ENCODE results near the gene REEP2. TPM values are rescaled to one million over a fixed set of nuclear protein-coding genes. Genes with fewer than 3 reads are reported as not detected.
A peak's percentile ranks its signal among the peaks of the same experiment; 100 is the strongest.
"Not testable (repeated sequence)": the region's sequence is repeated elsewhere in the genome, so short reads cannot be mapped to it uniquely, and the experiment has no call there.

Gene REEP2
- total and polyA plus RNA-seq, 2 experiments from 2014 or later = 5.0 to 8.6 TPM

- Histone ChIP-seq H3K4me1 (ENCODE audit: insufficient read depth) (peaks cover 21% of the 10 kb centered on the region), H3K79me2 (ENCODE audit: insufficient read depth) (peaks cover 37% of the 10 kb centered on the region), H3K4me3 (0 out of 2 replicates have a peak overlapping the region, but pooled peaks have one; percentile 85), H3K9me2 (ENCODE audit: insufficient read depth) (no peaks in the 10 kb centered on the region), H3K9ac (no peak overlapping the region), H3K27ac (peak overlapping the region; percentile 9), H4K20me1 (ENCODE audit: insufficient read depth) (peaks cover 20% of the 10 kb centered on the region), H3K9me3 (ENCODE audit: low read depth) (no peaks in the 10 kb centered on the region), H3F3A (ENCODE audit: insufficient read depth) (peaks cover 51% of the 10 kb centered on the region), H3K4me2 (ENCODE audit: unreplicated experiment) (no peak overlapping the region), H3K36me3 (ENCODE audit: low read depth) (peaks cover 22% of the 10 kb centered on the region; the same call in 1 of the 2 replicates), H3K27me3 (replicated peaks; ENCODE audit: insufficient read depth) (no peaks in the 10 kb centered on the region), H2AFZ (no peak overlapping the region)
- in situ Hi-C loops (cut with MboI) = no loop called here
- no peak for TF ChIP-seq EZH2 (IDR thresholded peaks at IDR 0.05; ENCODE audit: insufficient read depth, poor library complexity, severe bottlenecking)
- no peak for TF ChIP-seq EZH2phosphoT487 (IDR thresholded peaks at IDR 0.05; ENCODE audit: insufficient read depth, low read depth)
- WGBS, 2 experiments (ENCODE audit: low coverage in 1 of 2, low lambda C conversion rate in 2 of 2, missing lambda C conversion rate in 2 of 2) = 15 to 23% methylated on average over 8 of the region's 8 CpGs
- DNase-seq = peak; percentile 59
Observed at GRCh38 chr5:138469540-138470321, 30.9 kb downstream of the REEP2 start.

- peaks cover 37% of the 10 kb centered on the region for H3K79me2 ChIP-seq (ENCODE audit: insufficient read depth)
- H3K9ac ChIP-seq = no peak overlapping the region
- no peak overlapping the region for H2AFZ ChIP-seq
- in situ Hi-C loops (cut with MboI) = no loop called here
- peak; percentile 43 for DNase-seq
- no peaks in the 10 kb centered on the region for H3K9me3 ChIP-seq (ENCODE audit: low read depth)
- TF ChIP-seq EZH2phosphoT487 (IDR thresholded peaks at IDR 0.05; ENCODE audit: insufficient read depth, low read depth) (no peak), EZH2 (IDR thresholded peaks at IDR 0.05; ENCODE audit: insufficient read depth, poor library complexity, severe bottlenecking) (no peak)
- 59% methylated on average over 3 of the region's 3 CpGs for whole genome bisulfite sequencing, 2 experiments (ENCODE audit: low coverage in 1 of 2, low lambda C conversion rate in 2 of 2, missing lambda C conversion rate in 2 of 2)
- H3K9me2 ChIP-seq (ENCODE audit: insufficient read depth) = no peaks in the 10 kb centered on the region
- peaks cover 22% of the 10 kb centered on the region; the same call in 1 of the 2 replicates for H3K36me3 ChIP-seq (ENCODE audit: low read depth)
- H3K4me2 ChIP-seq (ENCODE audit: unreplicated experiment) = no peak overlapping the region
- H3K27me3 ChIP-seq (replicated peaks; ENCODE audit: insufficient read depth) = no peaks in the 10 kb centered on the region
- H3K4me3 ChIP-seq = no peak overlapping the region
- peak overlapping the region; percentile 9 for H3K27ac ChIP-seq
- peaks cover 21% of the 10 kb centered on the region for H3K4me1 ChIP-seq (ENCODE audit: insufficient read depth)
- H4K20me1 ChIP-seq (ENCODE audit: insufficient read depth) = peaks cover 20% of the 10 kb centered on the region
- peaks cover 51% of the 10 kb centered on the region for H3F3A ChIP-seq (ENCODE audit: insufficient read depth)
Observed at GRCh38 chr5:138470322-138471051, 31.6 kb downstream of the REEP2 start.

DNA sequence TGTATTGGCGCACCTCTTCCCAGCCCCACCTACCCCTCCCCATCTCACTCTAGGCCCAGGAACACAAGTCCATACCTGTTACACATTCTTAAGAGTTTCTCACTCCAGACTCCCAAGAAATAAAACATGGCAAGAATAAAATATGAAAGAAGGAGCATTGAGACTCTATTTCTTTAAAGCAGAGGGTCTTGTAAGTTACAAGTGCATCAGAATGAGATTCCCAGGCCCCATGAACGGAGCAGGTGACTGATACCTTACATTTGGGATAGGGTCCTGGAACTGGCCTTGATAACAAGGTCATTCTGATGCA is 32.1 kb downstream of the REEP2 start:
- peaks cover 22% of the 10 kb centered on the region; the same call in 1 of the 2 replicates for H3K36me3 ChIP-seq (ENCODE audit: low read depth)
- no peak overlapping the region for H2AFZ ChIP-seq
- H3K9me2 ChIP-seq (ENCODE audit: insufficient read depth) = no peaks in the 10 kb centered on the region
- H3K4me3 ChIP-seq = no peak overlapping the region
- H3K9ac ChIP-seq = no peak overlapping the region
- no peak overlapping the region for H3K27ac ChIP-seq
- H3K9me3 ChIP-seq (ENCODE audit: low read depth) = no peaks in the 10 kb centered on the region
- peaks cover 32% of the 10 kb centered on the region for H3K79me2 ChIP-seq (ENCODE audit: insufficient read depth)
- H3F3A ChIP-seq (ENCODE audit: insufficient read depth) = peaks cover 51% of the 10 kb centered on the region
- peaks cover 19% of the 10 kb centered on the region for H4K20me1 ChIP-seq (ENCODE audit: insufficient read depth)
- TF ChIP-seq EZH2phosphoT487 (IDR thresholded peaks at IDR 0.05; ENCODE audit: insufficient read depth, low read depth) (no peak), EZH2 (IDR thresholded peaks at IDR 0.05; ENCODE audit: insufficient read depth, poor library complexity, severe bottlenecking) (no peak)
- no peak overlapping the region for H3K4me2 ChIP-seq (ENCODE audit: unreplicated experiment)
- 68 to 83% methylated on average over 2 of the region's 2 CpGs for WGBS, 2 experiments (ENCODE audit: low coverage in 1 of 2, low lambda C conversion rate in 2 of 2, missing lambda C conversion rate in 2 of 2)
- H3K27me3 ChIP-seq (replicated peaks; ENCODE audit: insufficient read depth) = no peaks in the 10 kb centered on the region
- in situ Hi-C loops (cut with MboI) = no loop called here
- H3K4me1 ChIP-seq (ENCODE audit: insufficient read depth) = peaks cover 21% of the 10 kb centered on the region
- DNase-seq = no peak

GRCh38 chr5:138472353-138472752 is 33.5 kb downstream of the REEP2 start:
- no peak overlapping the region for H3K9ac ChIP-seq
- no peak overlapping the region for H3K4me2 ChIP-seq (ENCODE audit: unreplicated experiment)
- peaks cover 14% of the 10 kb centered on the region for H4K20me1 ChIP-seq (ENCODE audit: insufficient read depth)
- no peaks in the 10 kb centered on the region for H3K9me2 ChIP-seq (ENCODE audit: insufficient read depth)
- WGBS, 2 experiments (ENCODE audit: low coverage in 1 of 2, low lambda C conversion rate in 2 of 2, missing lambda C conversion rate in 2 of 2) = 26 to 27% methylated on average over 6 of the region's 6 CpGs
- TF ChIP-seq EZH2phosphoT487 (IDR thresholded peaks at IDR 0.05; ENCODE audit: insufficient read depth, low read depth) (no peak), EZH2 (IDR thresholded peaks at IDR 0.05; ENCODE audit: insufficient read depth, poor library complexity, severe bottlenecking) (no peak)
- H3K4me1 ChIP-seq (ENCODE audit: insufficient read depth) = peaks cover 19% of the 10 kb centered on the region
- H3K79me2 ChIP-seq (ENCODE audit: insufficient read depth) = peaks cover 18% of the 10 kb centered on the region
- no peak overlapping the region for H3K4me3 ChIP-seq
- H3K27ac ChIP-seq = no peak overlapping the region
- DNase-seq = no peak
- no peaks in the 10 kb centered on the region for H3K9me3 ChIP-seq (ENCODE audit: low read depth)
- H3K36me3 ChIP-seq (ENCODE audit: low read depth) = peaks cover 15% of the 10 kb centered on the region; the same call in 1 of the 2 replicates
- in situ Hi-C loops (cut with MboI) = no loop called here
- H2AFZ ChIP-seq = no peak overlapping the region
- peaks cover 40% of the 10 kb centered on the region for H3F3A ChIP-seq (ENCODE audit: insufficient read depth)
- H3K27me3 ChIP-seq (replicated peaks; ENCODE audit: insufficient read depth) = no peaks in the 10 kb centered on the region

DNA sequence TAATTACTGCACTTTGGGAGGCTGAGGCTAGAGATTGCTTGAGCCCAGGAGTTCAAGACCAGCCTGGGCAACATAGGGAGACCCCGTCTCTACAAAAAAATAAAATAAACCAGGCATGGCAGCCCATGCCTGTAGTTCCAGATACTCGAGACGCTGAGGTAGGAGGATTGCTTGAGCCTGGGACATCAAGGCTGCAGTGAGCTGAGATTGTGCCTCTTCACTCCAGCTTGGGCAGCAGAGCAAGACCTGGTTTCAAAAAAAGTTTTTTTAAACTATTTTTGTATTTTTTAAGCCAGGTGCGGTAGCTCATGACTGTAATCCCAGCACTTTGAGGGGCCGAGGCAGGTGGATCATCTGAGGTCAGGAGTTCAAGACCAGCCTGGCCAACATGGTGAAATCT is 34.3 kb downstream of the REEP2 start:
- H3K4me2 ChIP-seq (ENCODE audit: unreplicated experiment); H3K36me3 ChIP-seq (ENCODE audit: low read depth); H3K27me3 ChIP-seq (replicated peaks; ENCODE audit: insufficient read depth); in situ Hi-C loops (cut with MboI); H2AFZ ChIP-seq; DNase-seq; H3K9me2 ChIP-seq (ENCODE audit: insufficient read depth); H3K27ac ChIP-seq; H3K9me3 ChIP-seq (ENCODE audit: low read depth); H3K4me3 ChIP-seq; H3K9ac ChIP-seq; H4K20me1 ChIP-seq (ENCODE audit: insufficient read depth): not testable (repeated sequence)
- Histone ChIP-seq H3K4me1 (ENCODE audit: insufficient read depth) (peaks cover 11% of the 10 kb centered on the region), H3K79me2 (ENCODE audit: insufficient read depth) (peaks cover 10% of the 10 kb centered on the region), H3F3A (ENCODE audit: insufficient read depth) (peaks cover 32% of the 10 kb centered on the region)
- 87 to 89% methylated on average over 5 of the region's 5 CpGs for WGBS, 2 experiments (ENCODE audit: low coverage in 1 of 2, low lambda C conversion rate in 2 of 2, missing lambda C conversion rate in 2 of 2)
